Stimulated activated CD4-positive, alpha-beta T cell treated with anti-CD3 and anti-CD28 coated beads, Interleukin-15, amount 100 ng/mL, for 1 hour (primary cell): Measurements from ENCODE around the gene PLXNA1.

Experiments
- DNase-seq, 2 donors: peaks; one replicate each; pipeline ENCODE4 v3.0.0-alpha.2; 2020; ENCODE audit warnings: low read depth in 1 of 2, low spot score in 1 of 2

PLXNA1 gene

GRCh38 chr3:126965526-126966080 lies 17.3 kb upstream of the PLXNA1 start:
- no peak for DNase-seq

- DNase-seq: no peak
These were observed 15.5 kb upstream of the PLXNA1 start for GRCh38 chr3:126967386-126967785.

- DNase-seq: no peak
These were observed 14.2 kb upstream of the PLXNA1 start for GRCh38 chr3:126968391-126969390.

GRCh38 chr3:126969586-126969985 lies 13.3 kb upstream of the PLXNA1 start:
- no peak for DNase-seq

- no peak for DNase-seq
These were observed 12.8 kb upstream of the PLXNA1 start for GRCh38 chr3:126970101-126970500.

- no peak for DNase-seq
These were observed 12.0 kb upstream of the PLXNA1 start for GRCh38 chr3:126970921-126971320.

- no peak for DNase-seq
These were observed 11.0 kb upstream of the PLXNA1 start for GRCh38 chr3:126971891-126972351.

GRCh38 chr3:126972866-126973265 lies 10.0 kb upstream of the PLXNA1 start:
- no peak for DNase-seq

GRCh38 chr3:126973814-126974213 lies 9.1 kb upstream of the PLXNA1 start:
- no peak for DNase-seq

- no peak for DNase-seq
These were observed 8.2 kb upstream of the PLXNA1 start for GRCh38 chr3:126974756-126975155.

GRCh38 chr3:126976906-126977305 lies 6.0 kb upstream of the PLXNA1 start:
- no peak for DNase-seq

- DNase-seq: no peak
These were observed 5.1 kb upstream of the PLXNA1 start for GRCh38 chr3:126977821-126978220.

GRCh38 chr3:126978291-126978690 lies 4.6 kb upstream of the PLXNA1 start:
- no peak for DNase-seq

- DNase-seq: no peak
These were observed 3.8 kb upstream of the PLXNA1 start for GRCh38 chr3:126979046-126979628.

- DNase-seq: no peak
These were observed 2.6 kb upstream of the PLXNA1 start for GRCh38 chr3:126980266-126980811.

- DNase-seq: peak in 1 of 2 donors; percentile 47
These were observed 817 bp upstream of the PLXNA1 start for GRCh38 chr3:126982126-126982470.

GRCh38 chr3:126983276-126983652 lies 349 bp downstream of the PLXNA1 start:
- DNase-seq: no peak

- no peak for DNase-seq
These were observed 907 bp downstream of the PLXNA1 start for GRCh38 chr3:126983653-126984390.

- no peak for DNase-seq
These were observed 1.6 kb downstream of the PLXNA1 start for GRCh38 chr3:126984391-126985131.
